ENCODE measurements around the gene LRP8.

DNA sequence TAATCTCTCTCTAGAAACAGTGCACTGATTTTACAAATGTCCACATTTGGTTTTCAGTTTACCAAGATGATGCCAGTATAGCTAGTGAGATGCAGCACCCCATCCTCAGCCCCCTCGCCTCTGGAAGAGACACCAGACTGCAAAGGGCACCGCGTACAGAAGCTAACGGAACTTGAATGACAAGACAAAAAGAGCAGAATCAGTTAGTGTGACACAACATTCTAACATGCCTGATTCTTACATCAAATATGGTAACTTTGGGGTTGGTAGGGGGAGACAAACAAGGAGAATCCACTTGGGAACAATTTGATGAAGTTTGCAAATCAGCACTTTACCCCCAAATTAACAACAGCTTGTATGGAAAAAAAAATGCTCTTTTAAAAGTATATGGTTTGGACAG lies 85.5 kb downstream of the LRP8 start:
- TF ChIP-seq, protein P1, sequence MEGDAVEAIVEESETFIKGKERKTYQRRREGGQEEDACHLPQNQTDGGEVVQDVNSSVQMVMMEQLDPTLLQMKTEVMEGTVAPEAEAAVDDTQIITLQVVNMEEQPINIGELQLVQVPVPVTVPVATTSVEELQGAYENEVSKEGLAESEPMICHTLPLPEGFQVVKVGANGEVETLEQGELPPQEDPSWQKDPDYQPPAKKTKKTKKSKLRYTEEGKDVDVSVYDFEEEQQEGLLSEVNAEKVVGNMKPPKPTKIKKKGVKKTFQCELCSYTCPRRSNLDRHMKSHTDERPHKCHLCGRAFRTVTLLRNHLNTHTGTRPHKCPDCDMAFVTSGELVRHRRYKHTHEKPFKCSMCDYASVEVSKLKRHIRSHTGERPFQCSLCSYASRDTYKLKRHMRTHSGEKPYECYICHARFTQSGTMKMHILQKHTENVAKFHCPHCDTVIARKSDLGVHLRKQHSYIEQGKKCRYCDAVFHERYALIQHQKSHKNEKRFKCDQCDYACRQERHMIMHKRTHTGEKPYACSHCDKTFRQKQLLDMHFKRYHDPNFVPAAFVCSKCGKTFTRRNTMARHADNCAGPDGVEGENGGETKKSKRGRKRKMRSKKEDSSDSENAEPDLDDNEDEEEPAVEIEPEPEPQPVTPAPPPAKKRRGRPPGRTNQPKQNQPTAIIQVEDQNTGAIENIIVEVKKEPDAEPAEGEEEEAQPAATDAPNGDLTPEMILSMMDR (optimal IDR thresholded peaks at IDR 0.05 in 1 of 3, IDR thresholded peaks at IDR 0.05 in 1 of 3, conservative IDR thresholded peaks at IDR 0.05 in 1 of 3; ENCODE audit: extremely low read depth in 1 of 3, insufficient read depth in 2 of 3, low read length in 3 of 3) = no peak
- no peak for TF ChIP-seq EZH2 (IDR thresholded peaks at IDR 0.05; ENCODE audit: low read length)
